ENCODE results near the gene DICER1. TPM values are rescaled to one million over a fixed set of nuclear protein-coding genes. Genes with fewer than 3 reads are reported as not detected.

DICER1 gene
- polyA plus RNA-seq, 1 donor from 2014 or later: 17.9 TPM

Other genes with a start within 250 kb of the DICER1 start
- gene CLMN, start 162.4 kb upstream of the DICER1 start, polyA plus RNA-seq: 8.2 TPM

Measured in IgD-negative memory B cell (primary cell).